HEK293 (cell line): Measurements from ENCODE around the gene TJP3.

Source experiments
- CTCF ChIA-PET: fragments of 350-600 bp; formaldehyde crosslinking; extraction: SDS; loops from one replicate; lab custom pipeline; 2021; ENCODE audit warnings: antibody characterized with exemption; lab: Yijun Ruan, JAX
- POLR2A ChIA-PET: fragments of 300-600 bp; formaldehyde crosslinking; extraction: SDS; loops from one replicate; lab custom pipeline; 2020; ENCODE audit warnings: antibody characterized with exemption, inconsistent platforms; lab: Yijun Ruan, JAX
- H3K27ac ChIP-seq: fragments of 200-500 bp; sonication (Bioruptor generic); 2 replicates; pipeline ENCODE4 v1.5.1; 2014; ENCODE audit warnings: low read depth, low read length, control low read depth, inconsistent platforms; ENCODE audit errors: extremely low read depth
- H3K36me3 ChIP-seq, 2 experiments: fragments of 200-500 bp in 1 of 2; sonication (Bioruptor generic) in 1 of 2; 1 replicate in 1 of 2; 2 replicates in 1 of 2; pipeline ENCODE4 v1.5.1; 2014 to 2017; ENCODE audit warnings: inconsistent platforms in 2 of 2, low read length in 2 of 2; ENCODE audit not compliant: control insufficient read depth in 2 of 2, insufficient read depth in 1 of 2
- H3K4me1 ChIP-seq: fragments of 200-500 bp; sonication (Bioruptor generic); 2 replicates; pipeline ENCODE4 v1.5.1; 2014; ENCODE audit warnings: mild to moderate bottlenecking, low read length, inconsistent platforms; ENCODE audit not compliant: control insufficient read depth, insufficient read depth
- H3K4me3 ChIP-seq: 2 replicates; pipeline ENCODE4 v1.5.1; 2011; ENCODE audit warnings: low read depth, mild to moderate bottlenecking, control low read depth, low read length, moderate library complexity
- H3K9me3 ChIP-seq: fragments of 200-500 bp; sonication (Bioruptor generic); 2 replicates; pipeline ENCODE4 v1.5.1; 2014; ENCODE audit warnings: low read depth, low read length, inconsistent platforms; ENCODE audit not compliant: control insufficient read depth, insufficient read depth
- IKZF3 ChIP-seq: fragments of 450-650 bp; IDR thresholded peaks from 2 replicates; pipeline ENCODE4 v1.5.0; 2018; ENCODE audit warnings: missing biosample characterization, mild to moderate bottlenecking, missing genetic modification characterization, moderate library complexity
- KLF1 ChIP-seq: fragments of 450-650 bp; formaldehyde crosslinking; IDR thresholded peaks from 2 replicates; pipeline ENCODE4 v1.5.1; 2016; ENCODE audit warnings: missing biosample characterization, missing genetic modification characterization
- KLF8 ChIP-seq: fragments of 450-650 bp; formaldehyde crosslinking; IDR thresholded peaks from 2 replicates; pipeline ENCODE4 v1.5.1; 2016; ENCODE audit warnings: missing biosample characterization, missing genetic modification characterization
- SETDB1 ChIP-seq: IDR thresholded peaks from one replicate; pipeline ENCODE4 v1.6.1; 2017; ENCODE audit warnings: mild to moderate bottlenecking, low read length, moderate library complexity, mixed read lengths; ENCODE audit not compliant: insufficient read length
- ZNF10 ChIP-seq: fragments of 450-650 bp; formaldehyde crosslinking; IDR thresholded peaks from 2 replicates; pipeline ENCODE4 v1.5.1; 2017; ENCODE audit warnings: missing biosample characterization, missing genetic modification characterization
- ZNF121 ChIP-seq: fragments of 450-650 bp; formaldehyde crosslinking; IDR thresholded peaks from 2 replicates; pipeline ENCODE4 v1.5.1; 2016; ENCODE audit warnings: missing biosample characterization, missing genetic modification characterization
- ZNF155 ChIP-seq: fragments of 450-650 bp; formaldehyde crosslinking; IDR thresholded peaks from 2 replicates; pipeline ENCODE4 v1.5.1; 2016; ENCODE audit warnings: missing biosample characterization, missing genetic modification characterization
- ZNF18 ChIP-seq: fragments of 450-650 bp; formaldehyde crosslinking; IDR thresholded peaks from 2 replicates; pipeline ENCODE4 v1.5.1; 2016; ENCODE audit warnings: missing biosample characterization, missing genetic modification characterization
- ZNF2 ChIP-seq: fragments of 450-650 bp; formaldehyde crosslinking; IDR thresholded peaks from 2 replicates; pipeline ENCODE4 v1.5.1; 2016; ENCODE audit warnings: missing biosample characterization, missing genetic modification characterization
- ZNF280C ChIP-seq: fragments of 450-650 bp; formaldehyde crosslinking; IDR thresholded peaks from 2 replicates; pipeline ENCODE4 v1.5.1; 2016; ENCODE audit warnings: missing biosample characterization, missing genetic modification characterization
- ZNF341 ChIP-seq: fragments of 450-650 bp; formaldehyde crosslinking; IDR thresholded peaks from 2 replicates; pipeline ENCODE4; 2016; ENCODE audit warnings: low read depth, missing biosample characterization, missing genetic modification characterization
- ZNF37A ChIP-seq: fragments of 450-650 bp; IDR thresholded peaks from 2 replicates; pipeline ENCODE4 v1.5.1; 2018; ENCODE audit warnings: missing biosample characterization, missing genetic modification characterization
- ZNF473 ChIP-seq: fragments of 450-650 bp; formaldehyde crosslinking; IDR thresholded peaks from 2 replicates; pipeline ENCODE4 v1.5.1; 2017; ENCODE audit warnings: missing biosample characterization, missing genetic modification characterization
- ZNF621 ChIP-seq: fragments of 450-650 bp; formaldehyde crosslinking; IDR thresholded peaks from 2 replicates; pipeline ENCODE4 v1.5.1; 2017; ENCODE audit warnings: missing biosample characterization, missing genetic modification characterization
- ZNF629 ChIP-seq: fragments of 450-650 bp; formaldehyde crosslinking; IDR thresholded peaks from 2 replicates; pipeline ENCODE4 v1.5.1; 2017; ENCODE audit warnings: missing biosample characterization, missing genetic modification characterization
- ZNF670 ChIP-seq: fragments of 450-650 bp; formaldehyde crosslinking; IDR thresholded peaks from 2 replicates; pipeline ENCODE4 v1.5.1; 2016; ENCODE audit warnings: missing biosample characterization, missing genetic modification characterization, low read depth
- ZNF704 ChIP-seq: fragments of 450-650 bp; formaldehyde crosslinking; IDR thresholded peaks from 2 replicates; pipeline ENCODE4 v1.5.1; 2016; ENCODE audit warnings: missing biosample characterization, missing genetic modification characterization
- ZNF747 ChIP-seq: fragments of 450-650 bp; formaldehyde crosslinking; IDR thresholded peaks from 2 replicates; pipeline ENCODE4 v1.5.1; 2016; ENCODE audit warnings: missing biosample characterization, missing genetic modification characterization
- ZNF843 ChIP-seq: fragments of 450-650 bp; formaldehyde crosslinking; IDR thresholded peaks from 2 replicates; pipeline ENCODE4 v1.5.1; 2016; ENCODE audit warnings: missing biosample characterization, missing genetic modification characterization

Gene TJP3

GRCh38 chr19:3796358-3796757 lies 88.2 kb downstream of the TJP3 start:
- no peaks in the 10 kb centered on the region for H3K36me3 ChIP-seq
- H3K4me3 ChIP-seq: no peak overlapping the region
- POLR2A ChIA-PET: no interaction called here
- no peaks in the 10 kb centered on the region; the same call in 1 of the 2 replicates for H3K4me1 ChIP-seq
- no peak for TF ChIP-seq ZNF341
- no peak for TF ChIP-seq ZNF843 (tag by site-specific recombination)
- TF ChIP-seq SETDB1: peak; percentile 58
- TF ChIP-seq, all 188 proteins: peak for 1
- H3K9me3 ChIP-seq: no peaks in the 10 kb centered on the region
- CTCF ChIA-PET: interaction anchor here (0.6 kb wide), 1 partner anchor 365 kb away, joined by 4 read pairs; no protein-coding TSS in a partner anchor
- no peak overlapping the region for H3K27ac ChIP-seq

GRCh38 chr19:3798137-3798536 lies 90.0 kb downstream of the TJP3 start:
- Histone ChIP-seq H3K4me3 (no peak overlapping the region), H3K36me3 (no peaks in the 10 kb centered on the region), H3K9me3 (no peaks in the 10 kb centered on the region), H3K4me1 (peaks cover 2% of the 10 kb centered on the region; the same call in 1 of the 2 replicates), H3K27ac (no peak overlapping the region)
- no peak for TF ChIP-seq ZNF2 (tag by site-specific recombination)
- no peak for TF ChIP-seq ZNF121 (tag by site-specific recombination)
- TF ChIP-seq IKZF3: no peak
- no peak for TF ChIP-seq ZNF37A
- no peak for TF ChIP-seq ZNF670 (tag by site-specific recombination)
- no peak for TF ChIP-seq KLF1 (tag by site-specific recombination)
- TF ChIP-seq ZNF621 (tag by site-specific recombination): no peak
- no peak for TF ChIP-seq KLF8 (tag by site-specific recombination)
- TF ChIP-seq ZNF155 (tag by site-specific recombination): no peak
- no peak for TF ChIP-seq ZNF629
- TF ChIP-seq ZNF10 (tag by site-specific recombination): no peak
- TF ChIP-seq ZNF704 (tag by site-specific recombination): no peak
- no peak for TF ChIP-seq ZNF473 (tag by site-specific recombination)
- no peak for TF ChIP-seq ZNF280C
- TF ChIP-seq ZNF747 (tag by site-specific recombination): no peak
- no peak for TF ChIP-seq ZNF18 (tag by site-specific recombination)
- ChIA-PET CTCF (interaction anchor here (1.1 kb wide), 1 partner anchor 11 kb away, joined by 4 read pairs; no protein-coding TSS in a partner anchor), POLR2A (interaction anchor here (1.2 kb wide), 1 partner anchor 36 kb away, joined by 3 read pairs; the partner anchor contains the start of gene MRPL54)
